Measurements from ENCODE around the gene POU2F1.

POU2F1 gene

DNA sequence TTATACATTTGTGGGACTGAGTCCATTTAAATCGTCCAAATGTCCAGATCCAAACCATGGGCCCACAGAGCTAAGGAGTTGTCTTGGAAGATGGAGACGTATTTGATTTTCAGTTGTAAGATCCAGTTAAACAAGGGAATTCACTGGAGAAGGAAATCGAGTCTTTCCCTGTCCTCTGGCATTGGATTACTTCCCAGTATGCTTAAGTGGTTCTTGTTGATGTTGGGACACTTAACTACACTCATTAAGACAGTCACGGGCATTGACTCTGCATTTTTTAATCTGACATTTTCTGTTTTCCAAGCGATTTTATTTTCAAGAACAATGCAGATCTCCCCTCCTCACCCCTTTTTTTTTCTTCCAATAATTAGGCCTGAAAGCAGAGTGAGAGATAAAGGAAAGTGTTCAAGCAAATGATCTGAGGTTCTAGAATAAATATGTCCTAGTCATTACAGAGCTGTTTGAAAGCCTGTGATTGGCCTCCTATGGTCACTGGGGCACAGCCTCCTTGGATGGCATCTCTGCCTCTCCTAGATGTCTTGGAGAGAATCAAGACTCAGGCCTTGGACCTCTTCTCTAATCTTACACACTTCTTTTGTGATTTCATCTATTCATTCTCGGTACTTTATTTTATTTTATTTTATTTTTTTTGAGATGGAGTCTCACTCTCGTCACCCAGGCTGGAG, 248.7 kb downstream of the POU2F1 start:
- DNase-seq (ENCODE audit: low read depth), result no peak

DNA sequence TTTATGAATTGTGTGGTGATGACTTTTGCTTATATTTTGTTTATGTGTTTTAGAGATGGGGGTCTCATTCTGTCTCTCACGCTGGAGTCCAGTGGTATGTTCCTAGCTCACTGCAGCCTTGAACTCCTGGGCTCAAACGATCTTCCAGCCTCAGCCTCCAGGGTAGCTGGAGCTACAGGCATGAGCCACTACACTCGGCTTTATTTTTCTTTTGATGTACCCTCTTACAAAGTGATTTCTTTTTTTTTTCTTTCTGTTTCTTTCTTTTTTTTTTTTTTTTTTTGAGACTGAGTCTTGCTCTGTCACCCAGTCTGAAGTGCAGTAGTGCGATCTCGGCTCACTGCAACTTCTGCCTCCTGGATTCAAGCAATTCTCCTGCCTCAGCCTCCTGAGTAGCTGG, 250.9 kb downstream of the POU2F1 start:
- no peak for DNase-seq (ENCODE audit: low read depth)

DNA sequence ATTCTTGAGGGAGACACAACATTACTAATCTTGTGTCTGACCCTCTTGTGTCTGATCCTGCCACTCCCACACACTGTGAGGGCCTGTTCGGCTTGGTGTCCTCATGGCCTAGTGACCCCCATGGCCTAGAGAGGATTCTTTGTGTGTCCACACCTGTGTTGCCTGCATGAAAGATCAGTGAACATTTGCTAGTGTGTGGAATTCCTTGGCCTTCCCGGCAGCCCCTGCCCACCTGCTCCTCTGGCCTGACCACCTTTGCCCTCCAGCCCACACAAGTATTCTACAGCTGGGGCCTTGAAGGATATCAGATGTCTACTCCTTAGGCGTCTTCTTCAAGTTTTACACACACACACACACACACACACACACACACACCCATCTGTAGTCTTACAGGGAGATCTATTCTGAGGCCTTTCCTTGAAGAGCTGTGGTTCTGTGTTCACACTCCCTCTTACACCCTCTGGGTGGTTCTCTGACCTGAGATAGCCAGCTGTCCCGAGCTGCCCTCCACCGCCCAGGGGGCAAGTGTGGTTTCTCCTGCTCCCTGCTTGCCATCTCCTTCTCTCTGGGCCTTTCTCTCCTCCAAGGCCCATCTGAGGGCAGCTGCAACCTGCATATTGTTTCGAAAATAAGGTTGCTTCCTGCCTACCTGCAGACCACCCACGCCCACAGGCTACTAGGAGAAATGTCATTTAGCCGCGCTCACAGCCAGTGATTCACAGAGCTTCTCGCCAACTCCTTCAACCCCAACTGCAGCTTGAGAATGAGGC, 252.3 kb downstream of the POU2F1 start:
- no peak for DNase-seq (ENCODE audit: low read depth)

DNA sequence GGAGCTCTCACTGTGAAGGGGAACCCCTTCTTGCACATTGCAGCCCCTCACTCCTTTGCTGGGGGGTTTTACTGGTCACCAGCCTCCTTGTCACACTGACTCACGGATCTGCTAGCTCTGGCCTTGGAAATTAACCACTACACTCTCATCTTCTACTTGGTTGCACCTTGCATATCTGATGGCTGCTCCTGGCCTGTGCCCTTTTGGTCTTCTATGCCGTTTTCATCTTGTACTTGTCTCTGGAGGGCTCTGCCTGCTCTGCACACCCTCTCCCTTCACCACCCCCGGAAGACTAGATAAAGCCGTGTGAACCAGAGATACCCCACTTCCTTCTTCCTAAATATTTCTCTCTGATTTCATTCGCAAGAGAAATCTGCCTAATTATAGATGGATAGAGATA, 253.1 kb downstream of the POU2F1 start:
- no peak for DNase-seq (ENCODE audit: low read depth)

DNA sequence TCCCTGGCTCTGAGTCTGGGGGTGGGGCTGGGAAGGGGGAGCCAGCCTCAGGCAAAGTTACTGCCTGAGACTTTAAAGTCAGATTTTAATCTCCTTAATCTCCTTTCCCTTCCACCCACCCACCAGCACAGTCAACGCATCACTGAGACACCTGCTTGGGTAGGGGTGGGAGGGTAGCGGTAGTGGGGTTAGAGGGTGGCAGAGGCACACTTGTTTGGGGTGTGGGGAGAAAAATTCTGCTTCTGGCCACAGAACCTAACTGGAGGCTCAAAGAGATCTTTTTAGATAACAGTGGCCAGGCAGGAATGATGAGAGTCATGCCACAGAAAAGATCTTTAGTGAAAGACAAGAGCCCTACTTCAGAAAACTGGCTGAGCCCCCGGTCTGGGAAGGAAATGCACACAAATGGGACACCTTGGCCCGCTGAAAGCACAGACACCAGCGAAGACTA, 253.5 kb downstream of the POU2F1 start:
- DNase-seq (ENCODE audit: low read depth), result no peak

DNA sequence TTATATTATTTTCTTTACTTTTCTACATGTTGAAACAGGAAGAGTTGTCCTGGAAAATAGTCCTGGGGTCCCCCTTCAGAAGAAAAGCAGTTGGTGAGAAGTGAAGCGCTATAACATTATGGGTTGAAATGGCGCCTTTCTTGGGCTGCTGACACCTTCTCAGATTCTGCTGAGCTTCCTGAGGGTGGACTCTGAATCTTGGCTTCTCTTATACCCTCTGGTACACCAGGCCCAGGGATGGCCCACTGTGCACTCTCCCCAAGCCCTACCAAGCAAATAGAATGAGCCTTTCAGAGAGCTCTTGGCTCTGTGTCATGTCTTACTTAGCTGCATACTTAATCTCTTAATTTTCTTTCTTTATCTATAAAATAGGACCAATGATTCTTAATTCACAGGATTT, 255.4 kb downstream of the POU2F1 start:
- no peak for DNase-seq (ENCODE audit: low read depth)
